ENCODE results near the gene RAB11FIP2.

GRCh38 chr10:118041316-118041715, 5.4 kb downstream of the RAB11FIP2 start:
- no peak for TF ChIP-seq EZH2phosphoT487 (IDR thresholded peaks at IDR 0.05; ENCODE audit: borderline replicate concordance)
- no peak for TF ChIP-seq CTCF (conservative IDR thresholded peaks at IDR 0.05; ENCODE audit: low read length)

All from Loucy (cell line).